ENCODE data around the gene PARD6A.
"Not testable (repeated sequence)": the region's sequence is repeated elsewhere in the genome, so short reads cannot be mapped to it uniquely, and the experiment has no call there.

The PARD6A gene

GRCh38 chr16:67678354-67679023, 17.7 kb downstream of the PARD6A start:
- intact Hi-C loops (cut with DNase I), result loop anchor here (10.0 kb wide), 2 partner anchors 126 to 246 kb away; partner anchors contain the start of genes RANBP10 and TSNAXIP1
- peak in 2 of 10 donors; percentile 12 to 14 for DNase-seq

DNA sequence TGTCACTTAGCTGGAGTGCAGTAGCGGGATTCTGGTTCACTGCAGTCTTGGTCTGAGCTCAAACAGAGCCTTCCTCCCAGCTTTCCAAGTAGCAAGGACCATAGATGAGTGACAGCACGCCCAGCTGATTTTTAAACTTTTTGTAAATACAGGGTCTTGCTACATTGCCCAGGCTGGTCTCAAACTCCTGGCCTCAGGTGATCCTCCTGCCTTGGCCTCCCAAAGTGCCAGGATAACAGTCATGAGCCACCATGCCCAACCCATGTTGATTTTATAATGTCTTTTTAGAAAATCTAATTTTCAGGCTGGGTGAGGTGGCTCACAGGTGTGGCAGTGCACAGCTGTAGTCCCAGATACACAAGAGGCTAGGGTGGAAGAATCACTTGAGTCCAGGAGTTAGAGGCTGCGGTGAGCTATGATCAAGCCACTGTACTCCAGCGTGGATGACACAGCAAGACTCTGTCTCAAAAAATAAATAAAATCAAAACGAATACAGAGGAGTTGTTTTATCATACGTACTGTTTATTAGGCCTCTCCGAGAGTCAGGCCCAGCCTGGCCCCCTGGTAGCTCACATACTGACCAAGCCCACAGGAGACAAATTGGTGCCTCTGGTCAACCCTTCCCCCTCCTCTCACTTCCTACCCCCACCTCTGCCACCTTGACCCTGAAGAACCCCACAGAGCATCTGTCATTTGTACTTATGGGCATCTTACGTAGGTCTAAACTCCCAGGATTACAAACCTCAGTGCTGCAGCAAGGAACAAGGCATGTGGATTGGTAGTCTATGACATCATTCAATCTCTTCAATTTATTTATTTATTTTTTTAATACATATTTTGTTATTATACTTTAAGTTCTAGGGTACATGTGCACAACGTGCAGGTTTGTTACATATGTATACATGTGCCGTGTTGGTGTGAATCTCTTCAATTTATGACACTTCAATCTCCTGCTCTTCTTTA, 19.5 kb downstream of the PARD6A start:
- DNase-seq, result peak in 3 of 10 donors; percentile 10 to 57 (median 29)
- intact Hi-C loops (cut with DNase I), result loop anchor here (10.0 kb wide), 2 partner anchors 125 to 245 kb away; partner anchors contain the start of genes RANBP10 and TSNAXIP1

- peak in 3 of 10 donors; percentile 9 to 44 (median 10) for DNase-seq
- intact Hi-C loops (cut with DNase I), result no loop called here
Observed at GRCh38 chr16:67683767-67684166, 23.0 kb downstream of the PARD6A start.

GRCh38 chr16:67685388-67686112, 24.8 kb downstream of the PARD6A start:
- peak in 3 of 10 donors; percentile 39 to 78 (median 57) for DNase-seq
- intact Hi-C loops (cut with DNase I), result no loop called here

DNA sequence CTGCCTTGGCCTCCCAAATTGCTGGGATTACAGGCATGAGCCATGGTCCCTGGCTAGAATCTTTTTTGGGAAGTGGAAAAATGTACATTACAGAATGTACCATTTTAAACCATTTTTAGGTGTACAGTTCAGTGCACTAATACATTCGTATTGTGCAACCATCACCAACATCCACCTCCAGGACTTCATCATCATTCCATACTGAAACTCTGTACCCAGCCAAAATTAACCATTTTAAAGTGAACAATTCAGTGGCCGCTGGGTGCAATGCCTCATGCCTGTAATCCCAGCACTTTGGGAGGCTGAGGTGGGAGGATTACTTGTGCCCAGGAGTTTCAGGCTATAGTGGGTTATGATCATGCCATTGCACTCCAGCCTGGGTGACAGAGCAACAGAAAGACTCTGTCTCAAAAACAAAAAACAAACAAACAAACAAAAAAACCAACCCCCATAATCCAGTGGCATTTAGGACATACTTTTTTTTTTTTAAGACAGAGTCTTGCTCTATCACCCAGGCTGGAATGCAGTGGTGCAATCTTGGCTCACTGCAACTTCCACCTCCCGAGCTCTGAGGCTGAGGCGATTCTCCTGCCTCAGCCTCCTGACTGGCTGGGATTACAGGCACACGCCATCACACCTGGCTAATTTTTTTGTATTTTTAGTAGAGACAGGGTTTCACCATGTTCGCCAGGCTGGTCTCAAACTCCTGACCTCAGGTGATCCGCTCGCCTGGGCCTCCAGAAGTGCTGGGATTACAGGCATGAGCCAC, 32.9 kb downstream of the PARD6A start:
- peak in 1 of 10 donors; percentile 12 for DNase-seq
- intact Hi-C loops (cut with DNase I), result not testable (repeated sequence)

DNA sequence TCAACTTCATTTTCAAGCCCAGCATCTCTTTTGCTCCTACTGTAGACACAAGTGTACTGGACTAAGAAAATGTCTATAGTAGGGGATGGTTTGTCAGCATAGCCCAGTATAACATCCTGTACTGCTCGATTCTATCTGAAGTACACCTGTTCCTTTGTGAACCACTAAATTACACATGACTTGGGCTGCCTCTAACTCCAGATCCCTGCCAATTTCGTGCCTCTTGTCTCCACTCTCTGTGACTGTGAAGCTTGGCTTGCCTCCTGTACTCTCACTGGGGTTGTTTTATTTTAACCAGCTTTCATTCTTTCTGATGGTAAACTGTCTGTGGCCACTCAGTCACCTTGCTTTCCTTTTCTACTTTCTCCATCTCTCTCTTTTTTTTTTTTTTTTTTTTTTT, 33.9 kb downstream of the PARD6A start:
- no peak for DNase-seq

DNA sequence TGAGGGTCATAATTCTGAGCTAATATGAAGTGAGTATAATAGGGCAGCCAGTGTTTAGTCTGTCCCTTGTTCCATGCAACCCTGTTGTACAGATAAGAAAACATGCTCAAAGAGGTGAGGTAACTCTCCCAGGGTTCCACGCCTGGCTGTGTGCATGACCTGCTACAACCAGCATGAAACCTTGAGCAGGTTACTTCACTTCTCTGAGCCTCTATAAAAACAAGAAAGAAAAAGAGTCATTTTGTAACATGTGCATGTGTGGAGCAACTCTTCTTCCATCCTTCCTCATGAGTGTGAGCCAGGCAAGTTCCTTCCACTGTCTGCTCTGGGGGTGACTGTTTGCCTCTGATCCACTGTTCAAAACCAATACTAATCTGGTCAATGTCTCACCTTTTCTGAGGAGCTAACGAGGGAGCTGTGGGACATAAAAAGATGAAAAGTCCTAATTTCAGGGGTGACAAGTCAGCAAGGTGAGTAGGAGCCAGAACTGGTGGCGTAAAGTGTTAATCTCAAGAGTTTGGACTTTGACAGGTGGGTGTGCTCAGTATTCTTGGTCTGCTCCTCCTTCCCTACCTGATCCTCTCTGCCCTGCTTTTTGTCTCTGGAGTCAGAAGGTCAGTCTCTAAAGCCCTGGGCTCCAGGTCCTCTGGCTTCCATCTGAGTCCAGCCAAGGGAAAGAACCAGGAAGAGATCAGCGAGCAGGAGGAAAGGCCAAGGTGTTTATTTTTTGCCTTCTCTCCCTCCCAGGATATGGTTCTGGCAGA, 36.8 kb downstream of the PARD6A start:
- intact Hi-C loops (cut with DNase I), result no loop called here

More for the DNA sequence above, 33.9 kb downstream of the PARD6A start:
- intact Hi-C loops (cut with DNase I), result no loop called here

GRCh38 chr16:67699265-67699664, 38.5 kb downstream of the PARD6A start:
- intact Hi-C loops (cut with DNase I), result no loop called here
- DNase-seq, result peak in 1 of 10 donors; percentile 56

More for the DNA sequence above, 36.8 kb downstream of the PARD6A start:
- DNase-seq, result peak in 1 of 10 donors; percentile 7

- intact Hi-C loops (cut with DNase I), result no loop called here
Observed at GRCh38 chr16:67701420-67701819, 40.7 kb downstream of the PARD6A start.

DNA sequence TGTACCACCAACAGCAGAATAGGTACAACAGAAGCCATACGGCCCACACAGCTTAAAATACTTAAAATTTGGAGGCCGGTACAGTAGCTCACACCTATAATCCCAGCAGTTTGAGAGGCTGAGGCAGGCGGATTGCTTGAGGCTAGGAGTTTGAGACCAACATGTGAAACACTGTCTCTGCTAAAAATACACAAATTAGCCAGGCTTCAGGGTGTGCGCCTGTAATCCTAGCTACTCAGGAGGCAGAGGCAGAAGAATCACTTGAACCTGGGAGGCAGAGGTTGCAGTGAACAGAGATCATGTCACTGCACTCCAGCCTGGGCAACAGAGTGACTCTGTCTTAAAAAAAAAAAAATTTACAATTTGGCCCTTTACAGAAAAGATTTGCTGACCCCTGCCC, 41.4 kb downstream of the PARD6A start:
- intact Hi-C loops (cut with DNase I), result no loop called here
- DNase-seq, result no peak

More at GRCh38 chr16:67701420-67701819, 40.7 kb downstream of the PARD6A start:
- DNase-seq, result no peak

- DNase-seq, result no peak
- intact Hi-C loops (cut with DNase I), result no loop called here
Observed at GRCh38 chr16:67703626-67704025, 42.9 kb downstream of the PARD6A start.

GRCh38 chr16:67704110-67704509, 43.4 kb downstream of the PARD6A start:
- no peak for DNase-seq
- intact Hi-C loops (cut with DNase I), result no loop called here

DNA sequence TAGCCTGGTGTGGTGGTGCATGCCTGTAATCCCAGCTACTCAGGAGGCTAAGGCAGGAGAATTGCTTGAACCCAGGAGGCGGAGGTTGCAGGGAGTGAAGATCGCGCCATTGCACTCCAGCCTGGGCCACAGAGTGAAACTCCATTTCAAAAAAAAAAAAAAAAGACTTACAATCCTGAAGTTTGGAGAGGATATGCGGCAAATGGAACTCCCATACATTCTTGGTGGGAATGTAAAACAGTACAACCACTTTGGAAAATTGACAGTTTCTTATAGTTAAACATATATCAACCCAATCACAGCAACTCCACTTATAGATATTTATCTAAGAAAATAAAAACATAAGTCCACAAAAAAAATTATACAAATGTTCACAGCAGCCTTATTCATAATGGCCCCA, 46.5 kb downstream of the PARD6A start:
- DNase-seq, result no peak
- intact Hi-C loops (cut with DNase I), result no loop called here

DNA sequence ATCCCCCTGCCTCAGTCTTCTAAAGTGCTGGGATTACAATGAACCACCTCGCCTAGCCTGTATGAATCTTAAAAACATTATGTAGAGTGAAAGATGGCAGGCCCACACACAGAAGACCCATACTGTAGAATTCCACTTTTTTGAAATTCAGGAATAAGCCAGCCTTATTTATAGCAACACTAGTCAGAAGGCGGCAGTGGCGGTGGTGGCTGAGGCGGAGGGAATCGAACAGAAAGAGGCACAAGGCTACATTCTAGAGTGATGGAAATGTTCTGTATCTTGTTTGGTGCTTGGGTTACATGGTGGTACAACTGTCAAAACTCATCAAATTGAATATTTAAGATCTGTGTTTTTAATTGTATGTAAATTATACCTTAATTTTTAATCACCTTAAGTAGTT, 47.0 kb downstream of the PARD6A start:
- intact Hi-C loops (cut with DNase I), result no loop called here
- peak in 1 of 10 donors; percentile 48 for DNase-seq

- intact Hi-C loops (cut with DNase I), result no loop called here
- DNase-seq, result no peak
Observed at GRCh38 chr16:67708368-67708771, 47.6 kb downstream of the PARD6A start.

GRCh38 chr16:67709050-67709449, 48.3 kb downstream of the PARD6A start:
- DNase-seq, result no peak
- intact Hi-C loops (cut with DNase I), result no loop called here

DNA sequence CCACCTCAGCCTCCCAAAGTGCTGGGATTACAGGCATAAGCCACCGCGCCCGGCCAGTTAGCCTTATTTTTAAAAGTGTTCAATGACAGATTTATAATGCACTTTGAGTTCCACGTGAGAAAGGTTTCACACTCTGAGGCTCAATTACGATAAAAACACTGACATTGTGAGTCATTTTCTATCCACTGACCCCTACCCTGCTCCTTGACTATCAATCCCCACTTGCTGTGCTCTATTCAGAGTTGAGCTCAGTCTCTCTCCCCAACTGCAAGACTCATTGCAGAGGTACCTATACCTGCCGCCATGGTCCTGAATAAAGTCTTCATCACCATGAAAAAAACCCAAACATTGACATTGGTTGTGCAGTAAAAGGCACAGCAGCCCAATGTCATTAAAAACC, 49.8 kb downstream of the PARD6A start:
- intact Hi-C loops (cut with DNase I), result no loop called here
- DNase-seq, result no peak

Measured in posterior cingulate gyrus (tissue), 11 donors.